Vagina (tissue), 2 donors: ENCODE results near the gene MEIS1. TPM values are rescaled to one million over a fixed set of nuclear protein-coding genes. Genes with fewer than 3 reads are reported as not detected.
A peak's percentile ranks its signal among the peaks of the same experiment; 100 is the strongest.

Source experiments
- DNase-seq, 2 donors: peaks; one replicate each; pipeline ENCODE4 v3.0.0-alpha.2; 2017; ENCODE audit errors: extremely low spot score in 2 of 2
- H3K27ac ChIP-seq: fragments of 200-600 bp; sonication (generic); one replicate; pipeline ENCODE4 v1.5.1; 2019
- H3K27me3 ChIP-seq: fragments of 200-600 bp; sonication (generic); one replicate; pipeline ENCODE4 v1.5.1; 2019
- H3K36me3 ChIP-seq, 2 donors: fragments of 200-600 bp; sonication (generic); one replicate each; pipeline ENCODE4 v1.5.1; 2017 to 2019
- H3K4me1 ChIP-seq: fragments of 200-600 bp; sonication (generic); one replicate; pipeline ENCODE4 v1.5.1; 2019
- H3K4me3 ChIP-seq, 2 donors: fragments of 200-600 bp; sonication (generic); 1 replicate in 1 of 2; 2 replicates in 1 of 2; pipeline ENCODE4 v1.5.1; 2016 to 2019
- H3K9me3 ChIP-seq: fragments of 200-600 bp; sonication (generic); one replicate; pipeline ENCODE4 v1.5.1; 2019
- CTCF ChIP-seq, 3 experiments: fragments of 450-650 bp in 2 of 3; fragments of 200-600 bp in 1 of 3; sonication (generic) in 1 of 3; IDR thresholded peaks; one replicate each; pipeline ENCODE4 v1.5.1; 2017 to 2019; ENCODE audit warnings: antibody characterized with exemption in 3 of 3, mild to moderate bottlenecking in 2 of 3, moderate library complexity in 2 of 3
- POLR2A ChIP-seq, 2 donors: fragments of 450-650 bp; IDR thresholded peaks; one replicate each; pipeline ENCODE4 v1.6.1; 2017; ENCODE audit warnings: antibody characterized with exemption in 2 of 2, mild to moderate bottlenecking in 2 of 2, moderate library complexity in 2 of 2
- POLR2AphosphoS5 ChIP-seq, 2 donors: sonication (generic); formaldehyde crosslinking; IDR thresholded peaks; one replicate each; pipeline ENCODE4 v1.9.0; 2017; ENCODE audit warnings: antibody characterized with exemption in 2 of 2, mild to moderate bottlenecking in 2 of 2, low read depth in 1 of 2; ENCODE audit not compliant: insufficient read depth in 1 of 2
- intact Hi-C: fragments of 100-400 bp; cut with DNase I; formaldehyde crosslinking; loops from one replicate; pipeline ENCODE4 v1.15.1; 2023
- total RNA-seq: library from RNA; depleted of rRNA; stranded (reverse); fragments of >200 nt; gene quantifications from one replicate; pipeline ENCODE4 v1.2.3, GENCODE V29; 2016

MEIS1 gene
- total RNA-seq, 1 donor from 2014 or later: 80.5 TPM

- H3K4me1 ChIP-seq: peaks cover 27% of the 10 kb centered on the region
- no peak overlapping the region for H3K27ac ChIP-seq
- no peak overlapping the region for H3K4me3 ChIP-seq
- DNase-seq: no peak
- no peaks in the 10 kb centered on the region for H3K27me3 ChIP-seq
- peaks cover 0 to 31% of the 10 kb centered on the region in 2 donors for H3K36me3 ChIP-seq
- H3K9me3 ChIP-seq: no peaks in the 10 kb centered on the region
- intact Hi-C loops: no loop called here
- TF ChIP-seq CTCF (IDR thresholded peaks at IDR 0.05): no peak
- TF ChIP-seq POLR2A (IDR thresholded peaks at IDR 0.05): no peak
- no peak for TF ChIP-seq POLR2AphosphoS5 (IDR thresholded peaks at IDR 0.05; ENCODE audit: insufficient read depth in 1 of 2, low read depth in 1 of 2)
Observed at GRCh38 chr2:66569974-66570373, 135.0 kb downstream of the MEIS1 start.

- no peak for DNase-seq
- Histone ChIP-seq H3K9me3 (no peaks in the 10 kb centered on the region), H3K27ac (no peak overlapping the region), H3K36me3 (peaks cover 0 to 31% of the 10 kb centered on the region in 2 donors), H3K4me3 (no peak overlapping the region), H3K4me1 (peaks cover 22% of the 10 kb centered on the region), H3K27me3 (no peaks in the 10 kb centered on the region)
- TF ChIP-seq CTCF (IDR thresholded peaks at IDR 0.05) (no peak), POLR2A (IDR thresholded peaks at IDR 0.05) (no peak)
- intact Hi-C loops: no loop called here
Observed at GRCh38 chr2:66570471-66570870, 135.5 kb downstream of the MEIS1 start.

- TF ChIP-seq CTCF (IDR thresholded peaks at IDR 0.05): no peak
- TF ChIP-seq POLR2AphosphoS5 (IDR thresholded peaks at IDR 0.05; ENCODE audit: insufficient read depth in 1 of 2, low read depth in 1 of 2): no peak
- TF ChIP-seq POLR2A (IDR thresholded peaks at IDR 0.05): no peak
- no peak for DNase-seq
- intact Hi-C loops: no loop called here
- peaks cover 17% of the 10 kb centered on the region for H3K4me1 ChIP-seq
- H3K36me3 ChIP-seq: peaks cover 0 to 31% of the 10 kb centered on the region in 2 donors
- H3K4me3 ChIP-seq: no peak overlapping the region
- H3K27ac ChIP-seq: no peak overlapping the region
- H3K27me3 ChIP-seq: no peaks in the 10 kb centered on the region
- H3K9me3 ChIP-seq: no peaks in the 10 kb centered on the region
Observed at GRCh38 chr2:66571918-66572317, 137.0 kb downstream of the MEIS1 start.

- TF ChIP-seq CTCF (IDR thresholded peaks at IDR 0.05) (no peak), POLR2AphosphoS5 (IDR thresholded peaks at IDR 0.05; ENCODE audit: insufficient read depth in 1 of 2, low read depth in 1 of 2) (no peak), POLR2A (IDR thresholded peaks at IDR 0.05) (no peak)
- Histone ChIP-seq H3K27me3 (no peaks in the 10 kb centered on the region), H3K4me3 (no peak overlapping the region), H3K9me3 (no peaks in the 10 kb centered on the region), H3K4me1 (peaks cover 21% of the 10 kb centered on the region), H3K36me3 (peaks cover 0 to 31% of the 10 kb centered on the region in 2 donors), H3K27ac (no peak overlapping the region)
- intact Hi-C loops: no loop called here
- no peak for DNase-seq
Observed at GRCh38 chr2:66572391-66572790, 137.5 kb downstream of the MEIS1 start.

GRCh38 chr2:66573416-66573815 lies 138.5 kb downstream of the MEIS1 start:
- DNase-seq: no peak
- Histone ChIP-seq H3K4me3 (no peak overlapping the region), H3K36me3 (peaks cover 0 to 26% of the 10 kb centered on the region in 2 donors), H3K9me3 (no peaks in the 10 kb centered on the region), H3K27me3 (no peaks in the 10 kb centered on the region), H3K27ac (peak overlapping the region; percentile 95), H3K4me1 (peaks cover 23% of the 10 kb centered on the region)
- TF ChIP-seq POLR2AphosphoS5 (IDR thresholded peaks at IDR 0.05; ENCODE audit: insufficient read depth in 1 of 2, low read depth in 1 of 2): no peak
- intact Hi-C loops: no loop called here
